HG02798 (cell line): ENCODE data around the gene OR4C16.

Source experiments
- ATAC-seq: cut with Tn5 transposase; IDR thresholded peaks from one replicate; pipeline ENCODE4 v1.9.1; 2021; ENCODE audit warnings: mild to moderate bottlenecking; ENCODE audit not compliant: unreplicated experiment, poor library complexity

OR4C16 gene

GRCh38 chr11:55571828-55572227 is at the start of gene OR4C16:
Gene OR4C16 (plus strand): TSS chr11:55572128. CDS start chr11:55572128, 0 bp downstream.
- no peak for ATAC-seq

DNA sequence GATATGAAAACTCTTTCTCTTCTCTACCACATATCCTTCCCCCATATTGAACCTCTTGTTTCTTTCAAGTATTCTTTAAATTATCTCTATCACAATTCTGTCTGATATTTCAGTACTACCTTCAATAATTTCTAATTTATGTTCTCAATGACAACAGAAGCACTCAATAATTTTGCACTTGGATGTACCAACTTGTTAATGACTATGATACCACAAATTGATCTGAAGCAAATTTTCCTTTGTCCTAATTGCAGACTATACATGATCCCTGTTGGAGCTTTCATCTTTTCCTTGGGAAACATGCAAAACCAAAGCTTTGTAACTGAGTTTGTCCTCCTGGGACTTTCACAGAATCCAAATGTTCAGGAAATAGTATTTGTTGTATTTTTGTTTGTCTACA is 17.8 kb upstream of the OR4C16 start, which contains the start of gene OR4C15:
TSS of gene OR4C15 (plus strand) at position 301 of the 400 bp plus-strand sequence. CDS start at position 301, 0 bp downstream.
- ATAC-seq, result no peak

DNA sequence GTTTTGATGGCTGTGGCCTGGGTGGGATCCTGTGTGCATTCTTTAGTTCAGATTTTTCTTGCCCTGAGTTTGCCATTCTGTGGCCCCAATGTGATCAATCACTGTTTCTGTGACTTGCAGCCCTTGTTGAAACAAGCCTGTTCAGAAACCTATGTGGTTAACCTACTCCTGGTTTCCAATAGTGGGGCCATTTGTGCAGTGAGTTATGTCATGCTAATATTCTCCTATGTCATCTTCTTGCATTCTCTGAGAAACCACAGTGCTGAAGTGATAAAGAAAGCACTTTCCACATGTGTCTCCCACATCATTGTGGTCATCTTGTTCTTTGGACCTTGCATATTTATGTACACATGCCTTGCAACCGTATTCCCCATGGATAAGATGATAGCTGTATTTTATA is 620 bp downstream of the OR4C16 start:
- ATAC-seq, result peak; percentile 98

GRCh38 chr11:55607545-55607944 is 35.6 kb downstream of the OR4C16 start, which contains the start of gene OR4C11:
Gene OR4C11 (minus strand): TSS chr11:55607645. CDS start chr11:55604373, 3,272 bp downstream.
- no peak for ATAC-seq
